ENCODE results near the gene TRIM72. TPM values are rescaled to one million over a fixed set of nuclear protein-coding genes. Genes with fewer than 3 reads are reported as not detected.

Gene TRIM72
- total RNA-seq, 1 experiment from 2014 or later = not detected

GRCh38 chr16:31265329-31266245 lies 51.7 kb downstream of the TRIM72 start:
- Histone ChIP-seq H3F3A (ENCODE audit: low read length, unreplicated experiment) (no peaks in the 10 kb centered on the region), H3K4me3 (ENCODE audit: low read length) (no peak overlapping the region), H2AFZ (ENCODE audit: low read length) (no peak overlapping the region), H3K9ac (ENCODE audit: low read length) (no peak overlapping the region), H3K4me2 (ENCODE audit: low read length) (no peak overlapping the region), H4K20me1 (ENCODE audit: low read length) (no peaks in the 10 kb centered on the region), H3K9me2 (replicated peaks; ENCODE audit: low read length) (no peaks in the 10 kb centered on the region), H3K79me2 (ENCODE audit: low read length) (no peaks in the 10 kb centered on the region), H3K27me3 (ENCODE audit: low read length) (peaks cover 4% of the 10 kb centered on the region), H3K9me3 (ENCODE audit: low read length) (no peaks in the 10 kb centered on the region), H3K27ac (ENCODE audit: low read length) (no peak overlapping the region), H3K4me1 (ENCODE audit: insufficient read depth, low read length) (peaks cover 4% of the 10 kb centered on the region; the same call in 1 of the 2 replicates), H3K36me3 (ENCODE audit: low read depth, low read length) (no peaks in the 10 kb centered on the region)
- DNase-seq (peak; percentile 46), ATAC-seq (peak; percentile 64)
- TF ChIP-seq EZH2phosphoT487 (IDR thresholded peaks at IDR 0.05; ENCODE audit: borderline replicate concordance, low read length) (no peak), EZH2 (IDR thresholded peaks at IDR 0.05; ENCODE audit: low read length, unreplicated experiment) (no peak)
- TF ChIP-seq, protein P1, sequence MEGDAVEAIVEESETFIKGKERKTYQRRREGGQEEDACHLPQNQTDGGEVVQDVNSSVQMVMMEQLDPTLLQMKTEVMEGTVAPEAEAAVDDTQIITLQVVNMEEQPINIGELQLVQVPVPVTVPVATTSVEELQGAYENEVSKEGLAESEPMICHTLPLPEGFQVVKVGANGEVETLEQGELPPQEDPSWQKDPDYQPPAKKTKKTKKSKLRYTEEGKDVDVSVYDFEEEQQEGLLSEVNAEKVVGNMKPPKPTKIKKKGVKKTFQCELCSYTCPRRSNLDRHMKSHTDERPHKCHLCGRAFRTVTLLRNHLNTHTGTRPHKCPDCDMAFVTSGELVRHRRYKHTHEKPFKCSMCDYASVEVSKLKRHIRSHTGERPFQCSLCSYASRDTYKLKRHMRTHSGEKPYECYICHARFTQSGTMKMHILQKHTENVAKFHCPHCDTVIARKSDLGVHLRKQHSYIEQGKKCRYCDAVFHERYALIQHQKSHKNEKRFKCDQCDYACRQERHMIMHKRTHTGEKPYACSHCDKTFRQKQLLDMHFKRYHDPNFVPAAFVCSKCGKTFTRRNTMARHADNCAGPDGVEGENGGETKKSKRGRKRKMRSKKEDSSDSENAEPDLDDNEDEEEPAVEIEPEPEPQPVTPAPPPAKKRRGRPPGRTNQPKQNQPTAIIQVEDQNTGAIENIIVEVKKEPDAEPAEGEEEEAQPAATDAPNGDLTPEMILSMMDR (conservative IDR thresholded peaks at IDR 0.05; ENCODE audit: low read depth, low read length) = no peak
- intact Hi-C loops (cut with micrococcal nuclease) = no loop called here
- BruUV-seq (replicated peaks) = no TSS peak
- POLR2A ChIA-PET (ENCODE audit: unreplicated experiment) = no interaction called here
- CTCF ChIA-PET = no interaction called here

DNA sequence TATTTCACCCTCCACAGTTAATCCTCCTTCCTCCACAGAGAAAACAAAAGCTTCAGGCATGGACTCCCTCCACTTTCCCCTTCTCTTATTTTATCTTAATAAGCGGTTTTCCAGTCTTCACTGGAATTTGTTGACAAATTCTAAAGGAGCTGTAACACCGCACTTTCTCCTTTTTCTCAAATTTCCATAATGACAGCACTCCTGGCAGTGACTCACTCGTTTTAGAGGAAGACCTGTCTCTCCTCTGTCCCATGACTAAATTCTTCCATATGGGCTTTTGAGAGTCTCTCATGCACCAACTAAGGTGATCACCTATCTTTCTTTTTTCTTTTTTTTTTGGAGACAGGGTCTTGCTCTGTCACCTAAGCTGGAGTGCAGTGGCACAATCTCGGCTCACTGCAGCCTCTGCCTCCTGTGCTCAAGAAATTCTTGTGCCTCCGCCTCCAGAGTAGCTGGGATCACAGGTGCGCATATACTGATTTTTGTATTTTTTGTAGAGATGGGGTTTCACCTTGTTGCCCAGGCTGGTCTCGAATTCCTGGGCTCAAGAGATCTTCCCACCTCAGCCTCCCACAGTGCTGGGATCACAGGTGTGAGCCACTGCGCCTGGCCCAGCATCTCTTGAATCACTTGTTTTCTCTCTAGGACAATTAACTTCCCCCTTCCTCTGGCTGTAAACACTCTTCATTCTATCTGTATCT lies 53.6 kb downstream of the TRIM72 start:
- TF ChIP-seq EZH2 (IDR thresholded peaks at IDR 0.05; ENCODE audit: low read length, unreplicated experiment) = no peak
- TF ChIP-seq, protein P1 (conservative IDR thresholded peaks at IDR 0.05; ENCODE audit: low read depth, low read length) = no peak
- TF ChIP-seq EZH2phosphoT487 (IDR thresholded peaks at IDR 0.05; ENCODE audit: borderline replicate concordance, low read length) = no peak
- Histone ChIP-seq H3K9me3 (ENCODE audit: low read length) (no peaks in the 10 kb centered on the region), H3K4me2 (ENCODE audit: low read length) (no peak overlapping the region), H3K79me2 (ENCODE audit: low read length) (no peaks in the 10 kb centered on the region), H3K9ac (ENCODE audit: low read length) (no peak overlapping the region), H3K4me3 (ENCODE audit: low read length) (no peak overlapping the region), H2AFZ (ENCODE audit: low read length) (no peak overlapping the region), H4K20me1 (ENCODE audit: low read length) (no peaks in the 10 kb centered on the region), H3K27me3 (ENCODE audit: low read length) (no peaks in the 10 kb centered on the region; the same call in 1 of the 2 replicates), H3K9me2 (replicated peaks; ENCODE audit: low read length) (no peaks in the 10 kb centered on the region), H3K36me3 (ENCODE audit: low read depth, low read length) (no peaks in the 10 kb centered on the region), H3K27ac (ENCODE audit: low read length) (no peak overlapping the region), H3K4me1 (ENCODE audit: insufficient read depth, low read length) (peaks cover 4% of the 10 kb centered on the region; the same call in 1 of the 2 replicates), H3F3A (ENCODE audit: low read length, unreplicated experiment) (no peaks in the 10 kb centered on the region)
- CTCF ChIA-PET = no interaction called here
- DNase-seq (peak; percentile 40), ATAC-seq (no peak)
- no TSS peak for BruUV-seq (replicated peaks)
- intact Hi-C loops (cut with micrococcal nuclease) = no loop called here
- POLR2A ChIA-PET (ENCODE audit: unreplicated experiment) = no interaction called here

Data from PC-3 (cell line).